ENCODE data around the gene PLCD1. TPM values are rescaled to one million over a fixed set of nuclear protein-coding genes. Genes with fewer than 3 reads are reported as not detected.

Gene PLCD1
- total RNA-seq, 1 donor from 2014 or later = 32.2 TPM

GRCh38 chr3:38021196-38021595, 8.2 kb downstream of the PLCD1 start:
- ATAC-seq (no peak), DNase-seq (no peak)
- intact Hi-C loops (cut with DNase I) = no loop called here

GRCh38 chr3:38020342-38020726, 9.1 kb downstream of the PLCD1 start:
- Histone ChIP-seq H3K9me3 (no peaks in the 10 kb centered on the region), H3K4me1 (peaks cover 2% of the 10 kb centered on the region), H3K27me3 (no peaks in the 10 kb centered on the region), H3K27ac (no peak overlapping the region), H3K4me3 (no peak overlapping the region), H3K36me3 (peaks cover 36% of the 10 kb centered on the region)
- TF ChIP-seq CTCF (IDR thresholded peaks at IDR 0.05) = no peak
- no peak for DNase-seq
- ATAC-seq = no peak
- intact Hi-C loops (cut with DNase I) = no loop called here

More at GRCh38 chr3:38021196-38021595, 8.2 kb downstream of the PLCD1 start:
- no peak overlapping the region for H3K27ac ChIP-seq
- TF ChIP-seq CTCF (IDR thresholded peaks at IDR 0.05) = no peak
- no peaks in the 10 kb centered on the region for H3K9me3 ChIP-seq
- peaks cover 10% of the 10 kb centered on the region for H3K4me1 ChIP-seq
- H3K4me3 ChIP-seq = no peak overlapping the region
- H3K36me3 ChIP-seq = peaks cover 28% of the 10 kb centered on the region
- no peaks in the 10 kb centered on the region for H3K27me3 ChIP-seq

- Histone ChIP-seq H3K4me1 (no peaks in the 10 kb centered on the region), H3K27me3 (no peaks in the 10 kb centered on the region), H3K36me3 (peaks cover 40% of the 10 kb centered on the region), H3K9me3 (no peaks in the 10 kb centered on the region), H3K27ac (no peak overlapping the region), H3K4me3 (no peak overlapping the region)
- no peak for TF ChIP-seq CTCF (IDR thresholded peaks at IDR 0.05)
- no peak for ATAC-seq
- DNase-seq = peak; percentile 37
- intact Hi-C loops (cut with DNase I) = no loop called here
These were observed 9.6 kb downstream of the PLCD1 start for GRCh38 chr3:38019658-38020341.

GRCh38 chr3:38018296-38019266, 10.9 kb downstream of the PLCD1 start:
- peak; percentile 58 for DNase-seq
- Histone ChIP-seq H3K27me3 (no peaks in the 10 kb centered on the region), H3K4me1 (no peaks in the 10 kb centered on the region), H3K9me3 (no peaks in the 10 kb centered on the region), H3K27ac (no peak overlapping the region), H3K4me3 (no peak overlapping the region), H3K36me3 (peaks cover 45% of the 10 kb centered on the region)
- no peak for TF ChIP-seq CTCF (IDR thresholded peaks at IDR 0.05)
- ATAC-seq = no peak
- intact Hi-C loops (cut with DNase I) = no loop called here

- H3K9me3 ChIP-seq = no peaks in the 10 kb centered on the region
- H3K36me3 ChIP-seq = peaks cover 49% of the 10 kb centered on the region
- H3K4me3 ChIP-seq = no peak overlapping the region
- DNase-seq = peak; percentile 37
- no peaks in the 10 kb centered on the region for H3K4me1 ChIP-seq
- ATAC-seq = no peak
- no peak for TF ChIP-seq CTCF (IDR thresholded peaks at IDR 0.05)
- intact Hi-C loops (cut with DNase I) = no loop called here
- no peak overlapping the region for H3K27ac ChIP-seq
- H3K27me3 ChIP-seq = no peaks in the 10 kb centered on the region
These were observed 11.8 kb downstream of the PLCD1 start for GRCh38 chr3:38017445-38018295.
